ENCODE measurements around the gene FLT4. TPM values are rescaled to one million over a fixed set of nuclear protein-coding genes. Genes with fewer than 3 reads are reported as not detected.

Gene FLT4
- total RNA-seq, 1 donor from 2014 or later = not detected

DNA sequence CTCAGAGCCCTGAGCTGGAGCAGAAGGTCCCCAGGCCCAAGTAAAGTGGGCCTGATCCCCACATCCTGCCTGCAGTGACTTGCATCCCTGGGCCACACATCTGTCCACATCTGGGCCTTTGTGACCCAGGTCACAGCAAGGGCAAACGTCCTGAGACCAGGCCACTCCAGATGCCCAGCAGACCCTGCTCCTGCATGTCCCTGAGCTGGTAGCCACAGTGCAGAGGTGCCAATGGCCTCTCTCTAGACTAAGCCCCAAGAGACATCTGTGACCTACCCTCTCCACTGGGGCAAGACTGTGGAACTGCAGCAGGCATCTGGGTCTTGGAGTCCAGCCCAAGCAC lies 2.5 kb downstream of the FLT4 start:
- ChIA-PET POLR2A (no interaction called here), CTCF (no interaction called here)
- H3K4me1 Mint-ChIP-seq = peaks cover 15% of the 10 kb centered on the region
- no peaks in the 10 kb centered on the region for H3K36me3 Mint-ChIP-seq (ENCODE audit: low read depth)
- H3K4me3 Mint-ChIP-seq = no peak overlapping the region
- ATAC-seq (ENCODE audit: low read depth) (no peak), DNase-seq (no peak)
- H3K9me3 Mint-ChIP-seq = no peaks in the 10 kb centered on the region
- no peak overlapping the region for H3K27ac Mint-ChIP-seq
- no peak for TF ChIP-seq CTCF (IDR thresholded peaks at IDR 0.05)
- intact Hi-C loops (cut with micrococcal nuclease) = no loop called here
- H3K27me3 Mint-ChIP-seq = peaks cover 51% of the 10 kb centered on the region

DNA sequence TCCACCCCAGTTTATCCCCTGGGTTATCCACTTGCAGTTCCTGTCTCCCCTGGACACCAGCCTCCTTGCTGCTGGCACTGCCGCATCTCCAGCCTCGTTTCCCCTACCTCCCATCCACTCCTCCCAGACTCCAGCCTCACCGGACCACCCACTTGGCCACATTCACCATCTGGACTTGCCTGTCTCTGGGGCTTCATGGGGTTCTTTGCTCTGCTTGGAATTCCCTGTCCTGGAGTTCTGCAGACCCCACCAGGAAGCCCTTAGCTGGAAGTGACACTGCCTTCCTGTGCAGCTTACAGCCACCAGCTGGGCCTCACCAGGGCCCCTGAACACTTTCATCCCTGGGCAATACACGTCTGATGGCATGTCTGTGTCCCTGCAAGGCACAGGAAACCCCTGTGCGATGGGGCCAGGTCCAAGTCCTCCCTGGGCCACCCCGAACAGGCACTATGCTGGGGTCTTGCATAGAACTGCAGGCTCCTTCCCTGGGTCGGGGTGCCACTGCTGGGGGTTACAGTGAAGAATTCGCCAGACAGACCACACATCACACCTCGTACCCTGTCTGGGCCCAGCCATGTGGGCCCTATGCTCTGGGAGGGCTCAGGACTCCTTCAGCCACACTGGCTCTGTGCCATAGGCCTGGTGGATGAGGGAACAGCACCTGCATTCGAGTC lies 3.0 kb downstream of the FLT4 start:
- peaks cover 15% of the 10 kb centered on the region for H3K4me1 Mint-ChIP-seq
- no peak overlapping the region for H3K4me3 Mint-ChIP-seq
- H3K36me3 Mint-ChIP-seq (ENCODE audit: low read depth) = no peaks in the 10 kb centered on the region
- intact Hi-C loops (cut with micrococcal nuclease) = no loop called here
- no peaks in the 10 kb centered on the region for H3K9me3 Mint-ChIP-seq
- ChIA-PET CTCF (no interaction called here), POLR2A (no interaction called here)
- H3K27me3 Mint-ChIP-seq = peaks cover 46% of the 10 kb centered on the region
- no peak overlapping the region for H3K27ac Mint-ChIP-seq
- ATAC-seq (ENCODE audit: low read depth) (no peak), DNase-seq (no peak)
- TF ChIP-seq CTCF (IDR thresholded peaks at IDR 0.05) = no peak

GRCh38 chr5:180645274-180646204 lies 3.9 kb downstream of the FLT4 start:
- H3K4me3 Mint-ChIP-seq = no peak overlapping the region
- no peak for TF ChIP-seq CTCF (IDR thresholded peaks at IDR 0.05)
- ChIA-PET POLR2A (no interaction called here), CTCF (no interaction called here)
- no peaks in the 10 kb centered on the region for H3K36me3 Mint-ChIP-seq (ENCODE audit: low read depth)
- H3K4me1 Mint-ChIP-seq = peaks cover 13% of the 10 kb centered on the region
- H3K27ac Mint-ChIP-seq = no peak overlapping the region
- intact Hi-C loops (cut with micrococcal nuclease) = no loop called here
- ATAC-seq (ENCODE audit: low read depth) (no peak), DNase-seq (no peak)
- no peaks in the 10 kb centered on the region for H3K9me3 Mint-ChIP-seq
- H3K27me3 Mint-ChIP-seq = peaks cover 37% of the 10 kb centered on the region

- Mint-ChIP-seq H3K4me1 (peaks cover 6% of the 10 kb centered on the region), H3K36me3 (ENCODE audit: low read depth) (no peaks in the 10 kb centered on the region), H3K9me3 (no peaks in the 10 kb centered on the region), H3K27me3 (peaks cover 31% of the 10 kb centered on the region), H3K27ac (no peak overlapping the region), H3K4me3 (no peak overlapping the region)
- no peak for ATAC-seq (ENCODE audit: low read depth)
- TF ChIP-seq CTCF (IDR thresholded peaks at IDR 0.05) = no peak
- DNase-seq = no peak
- POLR2A ChIA-PET = no interaction called here
- CTCF ChIA-PET = no interaction called here
- intact Hi-C loops (cut with micrococcal nuclease) = no loop called here
Measured at GRCh38 chr5:180644825-180645273, 4.6 kb downstream of the FLT4 start.

- Mint-ChIP-seq H3K27me3 (peaks cover 29% of the 10 kb centered on the region), H3K9me3 (no peaks in the 10 kb centered on the region), H3K4me3 (no peak overlapping the region), H3K27ac (no peak overlapping the region), H3K36me3 (ENCODE audit: low read depth) (no peaks in the 10 kb centered on the region), H3K4me1 (peaks cover 4% of the 10 kb centered on the region)
- ChIA-PET CTCF (no interaction called here), POLR2A (no interaction called here)
- DNase-seq = no peak
- intact Hi-C loops (cut with micrococcal nuclease) = no loop called here
- ATAC-seq (ENCODE audit: low read depth) = no peak
- TF ChIP-seq CTCF (IDR thresholded peaks at IDR 0.05) = no peak
Measured at GRCh38 chr5:180644129-180644824, 5.1 kb downstream of the FLT4 start.
